HEK293T (cell line): ENCODE measurements around the gene TBKBP1.

Experiments
- ELF4 ChIP-seq: fragments of 450-650 bp; IDR thresholded peaks from 2 replicates; pipeline ENCODE4 v1.6.1; 2017; ENCODE audit warnings: antibody characterized with exemption
- FOXA1 ChIP-seq: fragments of 450-650 bp; IDR thresholded peaks from 2 replicates; pipeline ENCODE4 v1.6.1; 2016; ENCODE audit warnings: mild to moderate bottlenecking
- HDGF ChIP-seq: fragments of 450-650 bp; IDR thresholded peaks from 2 replicates; pipeline ENCODE4 v1.6.1; 2017; ENCODE audit warnings: antibody characterized with exemption, borderline replicate concordance
- L3MBTL2 ChIP-seq: fragments of 450-650 bp; conservative IDR thresholded peaks from 2 replicates; pipeline ENCODE4 v1.6.1; 2016; ENCODE audit warnings: mild to moderate bottlenecking
- NFRKB ChIP-seq: fragments of 450-650 bp; IDR thresholded peaks from 2 replicates; pipeline ENCODE4 v1.6.1; 2016; ENCODE audit warnings: mild to moderate bottlenecking, moderate library complexity
- SP1 ChIP-seq: fragments of 450-650 bp; IDR thresholded peaks from 2 replicates; pipeline ENCODE4 v1.6.1; 2017
- SUZ12 ChIP-seq: fragments of 450-650 bp; IDR thresholded peaks from 2 replicates; pipeline ENCODE4 v1.6.1; 2016; ENCODE audit warnings: mild to moderate bottlenecking
- ZNF384 ChIP-seq: fragments of 450-650 bp; IDR thresholded peaks from 2 replicates; pipeline ENCODE4 v1.6.1; 2016

- TF ChIP-seq L3MBTL2 (peak; percentile 11; the same call in 1 of the 2 replicates), NFRKB (no peak), HDGF (no peak), SP1 (no peak), SUZ12 (no peak), ZNF384 (no peak), ELF4 (peak; percentile 15; the same call in 1 of the 2 replicates), FOXA1 (no peak)
Observed at GRCh38 chr17:47650525-47651522, 43.1 kb upstream of the TBKBP1 start.
